Liver (tissue), 9 donors: ENCODE results near the gene FMN1. TPM values are rescaled to one million over a fixed set of nuclear protein-coding genes. Genes with fewer than 3 reads are reported as not detected.
"Not testable (repeated sequence)": the region's sequence is repeated elsewhere in the genome, so short reads cannot be mapped to it uniquely, and the experiment has no call there.

ENCODE experiments used
- DNase-seq: peaks from one replicate; pipeline ENCODE4 v3.0.0-alpha.2; 2017; ENCODE audit warnings: low spot score
- H3K27ac ChIP-seq, 2 donors: one replicate each; pipeline ENCODE4 v1.7.0; 2013; ENCODE audit warnings: inconsistent platforms in 2 of 2, low read length in 2 of 2, control low read depth in 1 of 2, low read depth in 1 of 2, mild to moderate bottlenecking in 1 of 2
- H3K27me3 ChIP-seq, 4 donors: one replicate each; pipeline versions ENCODE4 v1.6.1 to v1.7.0; 2013; ENCODE audit warnings: low read length in 3 of 4, inconsistent platforms in 1 of 4, mild to moderate bottlenecking in 1 of 4, moderate library complexity in 1 of 4; ENCODE audit not compliant: control insufficient read depth in 4 of 4, insufficient read depth in 4 of 4
- H3K36me3 ChIP-seq, 4 donors: one replicate each; pipeline versions ENCODE4 v1.6.1 to v1.7.0; 2013; ENCODE audit warnings: low read length in 3 of 4, mild to moderate bottlenecking in 3 of 4, low read depth in 1 of 4, moderate library complexity in 1 of 4; ENCODE audit not compliant: control insufficient read depth in 4 of 4, insufficient read depth in 3 of 4
- H3K4me1 ChIP-seq, 4 donors: one replicate each; pipeline versions ENCODE4 v1.6.1 to v1.7.0; 2013; ENCODE audit warnings: low read length in 3 of 4, mild to moderate bottlenecking in 3 of 4, moderate library complexity in 1 of 4; ENCODE audit not compliant: control insufficient read depth in 4 of 4, insufficient read depth in 4 of 4
- H3K4me3 ChIP-seq, 3 donors: one replicate each; pipeline versions ENCODE4 v1.6.1 to v1.7.0; 2013; ENCODE audit warnings: low read length in 3 of 3, control low read depth in 1 of 3, low read depth in 1 of 3, mild to moderate bottlenecking in 1 of 3
- H3K9ac ChIP-seq, 2 donors: one replicate each; pipeline ENCODE4 v1.7.0; 2013; ENCODE audit warnings: low read length in 2 of 2, mild to moderate bottlenecking in 2 of 2, moderate library complexity in 2 of 2, control low read depth in 1 of 2, low read depth in 1 of 2
- H3K9me3 ChIP-seq, 4 donors: one replicate each; pipeline versions ENCODE4 v1.6.1 to v1.7.0; 2013; ENCODE audit warnings: low read length in 3 of 4; ENCODE audit not compliant: control insufficient read depth in 4 of 4
- FOXA1 ChIP-seq: IDR thresholded peaks from 2 replicates; pipeline ENCODE4 v1.6.1; 2016; ENCODE audit warnings: antibody characterized with exemption
- FOXA2 ChIP-seq: IDR thresholded peaks from 2 replicates; pipeline ENCODE4 v1.6.1; 2016; ENCODE audit warnings: antibody characterized with exemption
- GABPA ChIP-seq, 2 donors: IDR thresholded peaks in 1 of 2; conservative IDR thresholded peaks in 1 of 2; 2 replicates each; pipeline ENCODE4 v1.6.1; 2016; ENCODE audit warnings: antibody characterized with exemption in 2 of 2, mild to moderate bottlenecking in 1 of 2, moderate library complexity in 1 of 2
- HNF4A ChIP-seq, 2 donors: conservative IDR thresholded peaks; 2 replicates each; pipeline ENCODE4 v1.6.1; 2016; ENCODE audit warnings: antibody characterized with exemption in 2 of 2, mild to moderate bottlenecking in 2 of 2
- HNF4G ChIP-seq: IDR thresholded peaks from 2 replicates; pipeline ENCODE4 v1.6.1; 2016; ENCODE audit warnings: antibody characterized with exemption
- JUND ChIP-seq, 2 donors: IDR thresholded peaks; 2 replicates each; pipeline ENCODE4 v1.6.1; 2016; ENCODE audit warnings: antibody characterized with exemption in 2 of 2
- MAX ChIP-seq: IDR thresholded peaks from 2 replicates; pipeline ENCODE4 v1.6.1; 2016; ENCODE audit warnings: antibody characterized with exemption
- RAD21 ChIP-seq, 2 donors: IDR thresholded peaks; 2 replicates each; pipeline ENCODE4 v1.6.1; 2016; ENCODE audit warnings: antibody characterized with exemption in 2 of 2, mild to moderate bottlenecking in 2 of 2
- RXRA ChIP-seq, 2 donors: IDR thresholded peaks; 2 replicates each; pipeline ENCODE4 v1.6.1; 2017 to 2018; ENCODE audit warnings: antibody characterized with exemption in 2 of 2, mild to moderate bottlenecking in 1 of 2
- SP1 ChIP-seq: IDR thresholded peaks from 2 replicates; pipeline ENCODE4 v1.6.1; 2018; ENCODE audit warnings: antibody characterized with exemption, mild to moderate bottlenecking
- TAF1 ChIP-seq: conservative IDR thresholded peaks from 2 replicates; pipeline ENCODE4 v1.6.1; 2016; ENCODE audit warnings: antibody characterized with exemption, mild to moderate bottlenecking
- YY1 ChIP-seq: IDR thresholded peaks from 2 replicates; pipeline ENCODE4 v1.6.1; 2016; ENCODE audit warnings: antibody characterized with exemption, mild to moderate bottlenecking
- WGBS: extraction: QIAGEN DNeasy Blood & Tissue Kit; methylation state at CpG from one replicate; pipeline ENCODE4 v1.1.7; 2013; 5-methylcytosine and 5-hydroxymethylcytosine counted together
- polyA plus RNA-seq, 2 donors: library from polyadenylated mRNA; stranded (reverse) in 1 of 2; unstranded in 1 of 2; fragments of 200-250 nt in 1 of 2; fragments of >200 nt in 1 of 2; fragmentation: Nextera tagmentation in 1 of 2; extraction: Ambion mirVana in 1 of 2; gene quantifications; one replicate each; pipeline versions ENCODE4 v1.2.1 to v1.2.3, GENCODE V29; 2013 to 2015
- total RNA-seq, 2 donors: library from RNA; depleted of rRNA; stranded (reverse); fragments of >200 nt; gene quantifications; one replicate each; pipeline ENCODE4 v1.2.3, GENCODE V29; 2014
- TF ChIP-seq, protein P1 (sequence below): IDR thresholded peaks from 2 replicates; pipeline ENCODE4 v1.6.1; 2016; ENCODE audit warnings: antibody characterized with exemption
- TF ChIP-seq, protein P2 (sequence below): IDR thresholded peaks from 2 replicates; pipeline ENCODE4 v1.6.1; 2016; ENCODE audit warnings: antibody characterized with exemption
- TF ChIP-seq, protein P3 (sequence below): fragments of 150-350 bp; IDR thresholded peaks from 2 replicates; pipeline ENCODE4 v1.5.1; 2017; ENCODE audit warnings: improper control_type of control experiment, low read depth, low read length; ENCODE audit not compliant: missing input control
- TF ChIP-seq, protein P4 (sequence below): IDR thresholded peaks from 2 replicates; pipeline ENCODE4 v1.6.1; 2016; ENCODE audit warnings: antibody characterized with exemption, mild to moderate bottlenecking
- donor health status: healthy.
- donor health status: healthy.
- donor health status: healthy.
- donor health status: healthy.
- donor health status: healthy.

Gene FMN1
- total and polyA plus RNA-seq, 4 donors: 0.21 to 5.4 (median 0.53) TPM

GRCh38 chr15:32951736-32952464, 242.6 kb downstream of the FMN1 start:
- no peak overlapping the region for H3K9ac ChIP-seq
- no peak overlapping the region for H3K27ac ChIP-seq
- DNase-seq: no peak
- TF ChIP-seq HNF4G (no peak), SP1 (no peak), RXRA (IDR thresholded peaks at IDR 0.05) (no peak), TAF1 (no peak), HNF4A (conservative IDR thresholded peaks at IDR 0.05) (no peak), MAX (no peak), RAD21 (IDR thresholded peaks at IDR 0.05) (no peak), JUND (IDR thresholded peaks at IDR 0.05) (no peak), GABPA (IDR thresholded peaks at IDR 0.05 in 1 of 2, conservative IDR thresholded peaks at IDR 0.05 in 1 of 2) (no peak), FOXA2 (no peak), FOXA1 (no peak), YY1 (no peak)
- TF ChIP-seq, protein P1, sequence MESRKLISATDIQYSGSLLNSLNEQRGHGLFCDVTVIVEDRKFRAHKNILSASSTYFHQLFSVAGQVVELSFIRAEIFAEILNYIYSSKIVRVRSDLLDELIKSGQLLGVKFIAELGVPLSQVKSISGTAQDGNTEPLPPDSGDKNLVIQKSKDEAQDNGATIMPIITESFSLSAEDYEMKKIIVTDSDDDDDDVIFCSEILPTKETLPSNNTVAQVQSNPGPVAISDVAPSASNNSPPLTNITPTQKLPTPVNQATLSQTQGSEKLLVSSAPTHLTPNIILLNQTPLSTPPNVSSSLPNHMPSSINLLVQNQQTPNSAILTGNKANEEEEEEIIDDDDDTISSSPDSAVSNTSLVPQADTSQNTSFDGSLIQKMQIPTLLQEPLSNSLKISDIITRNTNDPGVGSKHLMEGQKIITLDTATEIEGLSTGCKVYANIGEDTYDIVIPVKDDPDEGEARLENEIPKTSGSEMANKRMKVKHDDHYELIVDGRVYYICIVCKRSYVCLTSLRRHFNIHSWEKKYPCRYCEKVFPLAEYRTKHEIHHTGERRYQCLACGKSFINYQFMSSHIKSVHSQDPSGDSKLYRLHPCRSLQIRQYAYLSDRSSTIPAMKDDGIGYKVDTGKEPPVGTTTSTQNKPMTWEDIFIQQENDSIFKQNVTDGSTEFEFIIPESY: no peak
- TF ChIP-seq, protein P2, sequence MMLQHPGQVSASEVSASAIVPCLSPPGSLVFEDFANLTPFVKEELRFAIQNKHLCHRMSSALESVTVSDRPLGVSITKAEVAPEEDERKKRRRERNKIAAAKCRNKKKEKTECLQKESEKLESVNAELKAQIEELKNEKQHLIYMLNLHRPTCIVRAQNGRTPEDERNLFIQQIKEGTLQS: no peak
- TF ChIP-seq, protein P3, sequence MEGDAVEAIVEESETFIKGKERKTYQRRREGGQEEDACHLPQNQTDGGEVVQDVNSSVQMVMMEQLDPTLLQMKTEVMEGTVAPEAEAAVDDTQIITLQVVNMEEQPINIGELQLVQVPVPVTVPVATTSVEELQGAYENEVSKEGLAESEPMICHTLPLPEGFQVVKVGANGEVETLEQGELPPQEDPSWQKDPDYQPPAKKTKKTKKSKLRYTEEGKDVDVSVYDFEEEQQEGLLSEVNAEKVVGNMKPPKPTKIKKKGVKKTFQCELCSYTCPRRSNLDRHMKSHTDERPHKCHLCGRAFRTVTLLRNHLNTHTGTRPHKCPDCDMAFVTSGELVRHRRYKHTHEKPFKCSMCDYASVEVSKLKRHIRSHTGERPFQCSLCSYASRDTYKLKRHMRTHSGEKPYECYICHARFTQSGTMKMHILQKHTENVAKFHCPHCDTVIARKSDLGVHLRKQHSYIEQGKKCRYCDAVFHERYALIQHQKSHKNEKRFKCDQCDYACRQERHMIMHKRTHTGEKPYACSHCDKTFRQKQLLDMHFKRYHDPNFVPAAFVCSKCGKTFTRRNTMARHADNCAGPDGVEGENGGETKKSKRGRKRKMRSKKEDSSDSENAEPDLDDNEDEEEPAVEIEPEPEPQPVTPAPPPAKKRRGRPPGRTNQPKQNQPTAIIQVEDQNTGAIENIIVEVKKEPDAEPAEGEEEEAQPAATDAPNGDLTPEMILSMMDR: no peak
- TF ChIP-seq, protein P4, sequence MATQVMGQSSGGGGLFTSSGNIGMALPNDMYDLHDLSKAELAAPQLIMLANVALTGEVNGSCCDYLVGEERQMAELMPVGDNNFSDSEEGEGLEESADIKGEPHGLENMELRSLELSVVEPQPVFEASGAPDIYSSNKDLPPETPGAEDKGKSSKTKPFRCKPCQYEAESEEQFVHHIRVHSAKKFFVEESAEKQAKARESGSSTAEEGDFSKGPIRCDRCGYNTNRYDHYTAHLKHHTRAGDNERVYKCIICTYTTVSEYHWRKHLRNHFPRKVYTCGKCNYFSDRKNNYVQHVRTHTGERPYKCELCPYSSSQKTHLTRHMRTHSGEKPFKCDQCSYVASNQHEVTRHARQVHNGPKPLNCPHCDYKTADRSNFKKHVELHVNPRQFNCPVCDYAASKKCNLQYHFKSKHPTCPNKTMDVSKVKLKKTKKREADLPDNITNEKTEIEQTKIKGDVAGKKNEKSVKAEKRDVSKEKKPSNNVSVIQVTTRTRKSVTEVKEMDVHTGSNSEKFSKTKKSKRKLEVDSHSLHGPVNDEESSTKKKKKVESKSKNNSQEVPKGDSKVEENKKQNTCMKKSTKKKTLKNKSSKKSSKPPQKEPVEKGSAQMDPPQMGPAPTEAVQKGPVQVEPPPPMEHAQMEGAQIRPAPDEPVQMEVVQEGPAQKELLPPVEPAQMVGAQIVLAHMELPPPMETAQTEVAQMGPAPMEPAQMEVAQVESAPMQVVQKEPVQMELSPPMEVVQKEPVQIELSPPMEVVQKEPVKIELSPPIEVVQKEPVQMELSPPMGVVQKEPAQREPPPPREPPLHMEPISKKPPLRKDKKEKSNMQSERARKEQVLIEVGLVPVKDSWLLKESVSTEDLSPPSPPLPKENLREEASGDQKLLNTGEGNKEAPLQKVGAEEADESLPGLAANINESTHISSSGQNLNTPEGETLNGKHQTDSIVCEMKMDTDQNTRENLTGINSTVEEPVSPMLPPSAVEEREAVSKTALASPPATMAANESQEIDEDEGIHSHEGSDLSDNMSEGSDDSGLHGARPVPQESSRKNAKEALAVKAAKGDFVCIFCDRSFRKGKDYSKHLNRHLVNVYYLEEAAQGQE: no peak
- H3K4me1 ChIP-seq: no peaks in the 10 kb centered on the region
- peaks cover 0 to 4% (median 0%) of the 10 kb centered on the region in 4 donors for H3K9me3 ChIP-seq
- peaks cover 0 to 8% (median 0%) of the 10 kb centered on the region in 4 donors for H3K27me3 ChIP-seq
- WGBS: 69% methylated on average over 4 of the region's 4 CpGs
- no peaks in the 10 kb centered on the region for H3K36me3 ChIP-seq
- H3K4me3 ChIP-seq: no peak overlapping the region

DNA sequence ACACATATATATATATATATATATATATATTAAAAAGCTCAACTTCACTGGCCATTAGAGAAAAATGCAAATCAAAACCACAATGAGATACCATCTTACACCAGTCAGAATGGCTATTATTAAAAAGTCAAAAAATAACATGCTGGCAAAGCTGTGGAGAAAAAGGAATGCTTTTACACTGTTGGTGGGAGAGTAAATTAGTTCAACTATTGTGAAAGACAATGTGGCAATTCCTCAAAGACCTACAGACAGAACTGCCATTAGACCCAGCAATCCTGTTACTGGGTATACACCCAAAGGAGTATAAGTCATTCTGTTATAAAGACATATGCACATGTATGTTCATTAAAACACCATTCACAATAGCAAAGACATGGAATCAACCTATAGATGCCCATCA, 244.5 kb downstream of the FMN1 start:
- DNase-seq, H3K4me3 ChIP-seq, H3K4me1 ChIP-seq, H3K27ac ChIP-seq, H3K9ac ChIP-seq, H3K9me3 ChIP-seq, H3K27me3 ChIP-seq, H3K36me3 ChIP-seq: not testable (repeated sequence)
